Uterus (tissue), 2 donors: Measurements from ENCODE around the gene PDIK1L.

Experiments
- POLR2A ChIP-seq, 2 donors: fragments of 450-650 bp; IDR thresholded peaks; one replicate each; pipeline ENCODE4 v1.6.1; 2016; ENCODE audit warnings: antibody characterized with exemption in 2 of 2, mild to moderate bottlenecking in 1 of 2, moderate library complexity in 1 of 2
- TF ChIP-seq, protein P1 (sequence below), 4 experiments: fragments of 200-600 bp in 2 of 4; fragments of 450-650 bp in 2 of 4; sonication (generic) in 2 of 4; IDR thresholded peaks; one replicate each; pipeline ENCODE4 v1.5.1; 2016 to 2019; ENCODE audit warnings: antibody characterized with exemption in 4 of 4, mild to moderate bottlenecking in 2 of 4, moderate library complexity in 1 of 4

DNA sequence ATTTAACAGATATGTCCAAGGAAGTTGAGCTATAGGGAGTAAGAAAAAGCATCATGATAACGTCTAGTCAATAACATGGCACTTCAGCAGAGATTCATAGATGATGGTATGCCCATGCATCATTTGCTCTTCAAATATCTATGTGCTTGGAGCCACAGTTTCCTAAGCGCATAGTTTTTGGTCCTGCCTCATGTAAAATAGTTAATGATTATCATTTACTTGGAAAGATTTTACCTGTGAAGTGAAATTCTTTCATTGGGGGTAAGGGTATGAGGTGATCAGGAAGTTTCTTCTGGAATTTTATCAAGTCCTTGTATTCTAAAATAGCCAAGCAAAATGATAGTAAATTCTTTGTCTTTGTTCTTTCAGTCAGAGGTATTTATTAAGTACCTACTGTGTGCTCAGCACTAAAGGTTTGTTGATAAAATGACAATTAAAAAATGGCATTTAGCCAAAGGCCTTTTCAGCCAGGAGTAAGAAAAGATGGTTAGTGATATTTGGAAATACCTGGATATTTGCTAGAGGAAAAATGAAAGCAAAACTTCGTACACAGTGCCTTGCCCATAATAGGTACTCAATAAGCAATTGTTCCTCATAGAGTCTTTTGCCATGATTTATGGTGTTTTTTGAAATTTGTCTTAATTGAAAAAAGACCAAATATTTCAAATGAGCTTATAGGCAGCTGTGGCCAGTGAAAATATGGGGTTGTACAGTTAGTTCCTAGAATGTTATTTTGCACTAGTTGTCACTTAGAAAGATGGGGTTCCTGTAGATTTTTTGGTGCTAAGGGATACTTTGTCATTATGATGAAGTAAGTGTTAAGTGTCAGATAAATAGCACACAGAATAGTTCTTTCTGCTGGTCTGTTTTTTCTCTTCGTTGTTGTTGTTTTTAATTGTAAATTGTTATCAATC, 13.1 kb downstream of the PDIK1L start:
- TF ChIP-seq, protein P1, sequence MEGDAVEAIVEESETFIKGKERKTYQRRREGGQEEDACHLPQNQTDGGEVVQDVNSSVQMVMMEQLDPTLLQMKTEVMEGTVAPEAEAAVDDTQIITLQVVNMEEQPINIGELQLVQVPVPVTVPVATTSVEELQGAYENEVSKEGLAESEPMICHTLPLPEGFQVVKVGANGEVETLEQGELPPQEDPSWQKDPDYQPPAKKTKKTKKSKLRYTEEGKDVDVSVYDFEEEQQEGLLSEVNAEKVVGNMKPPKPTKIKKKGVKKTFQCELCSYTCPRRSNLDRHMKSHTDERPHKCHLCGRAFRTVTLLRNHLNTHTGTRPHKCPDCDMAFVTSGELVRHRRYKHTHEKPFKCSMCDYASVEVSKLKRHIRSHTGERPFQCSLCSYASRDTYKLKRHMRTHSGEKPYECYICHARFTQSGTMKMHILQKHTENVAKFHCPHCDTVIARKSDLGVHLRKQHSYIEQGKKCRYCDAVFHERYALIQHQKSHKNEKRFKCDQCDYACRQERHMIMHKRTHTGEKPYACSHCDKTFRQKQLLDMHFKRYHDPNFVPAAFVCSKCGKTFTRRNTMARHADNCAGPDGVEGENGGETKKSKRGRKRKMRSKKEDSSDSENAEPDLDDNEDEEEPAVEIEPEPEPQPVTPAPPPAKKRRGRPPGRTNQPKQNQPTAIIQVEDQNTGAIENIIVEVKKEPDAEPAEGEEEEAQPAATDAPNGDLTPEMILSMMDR (IDR thresholded peaks at IDR 0.05): no peak
- TF ChIP-seq POLR2A (IDR thresholded peaks at IDR 0.05): no peak
